ENCODE data around the gene QSER1. TPM values are rescaled to one million over a fixed set of nuclear protein-coding genes. Genes with fewer than 3 reads are reported as not detected.
"Not testable (repeated sequence)": the region's sequence is repeated elsewhere in the genome, so short reads cannot be mapped to it uniquely, and the experiment has no call there.

The QSER1 gene
- total RNA-seq, 1 experiment from 2014 or later, result 60.9 TPM

GRCh38 chr11:33027233-33027632 lies 134.6 kb downstream of the QSER1 start:
- Histone ChIP-seq H3K4me2 (ENCODE audit: low read depth, low read length, poor library complexity, severe bottlenecking) (no peak overlapping the region), H3K9me2 (replicated peaks; ENCODE audit: insufficient read depth, low read length) (no peaks in the 10 kb centered on the region), H3K27me3 (ENCODE audit: low read length) (no peaks in the 10 kb centered on the region), H4K20me1 (ENCODE audit: insufficient read depth, low read depth, low read length) (no peaks in the 10 kb centered on the region), H3K9ac (ENCODE audit: low read length) (no peak overlapping the region), H3K36me3 (ENCODE audit: insufficient read depth, low read length) (no peaks in the 10 kb centered on the region), H3K4me3 (ENCODE audit: low read length) (no peak overlapping the region), H3K4me1 (ENCODE audit: low read length) (peaks cover 5% of the 10 kb centered on the region), H3K79me2 (ENCODE audit: low read length) (no peaks in the 10 kb centered on the region), H2AFZ (ENCODE audit: low read length) (no peak overlapping the region), H3K9me3 (ENCODE audit: low read length) (no peaks in the 10 kb centered on the region), H3K27ac (ENCODE audit: low read length) (no peak overlapping the region)
- DNase-seq, result no peak

GRCh38 chr11:33027846-33028536 lies 135.4 kb downstream of the QSER1 start:
- H3K27ac ChIP-seq (ENCODE audit: low read length), result no peak overlapping the region
- no peak overlapping the region for H3K9ac ChIP-seq (ENCODE audit: low read length)
- H3K4me2 ChIP-seq (ENCODE audit: low read depth, low read length, poor library complexity, severe bottlenecking), result no peak overlapping the region
- no peak overlapping the region for H3K4me3 ChIP-seq (ENCODE audit: low read length)
- no peaks in the 10 kb centered on the region for H4K20me1 ChIP-seq (ENCODE audit: insufficient read depth, low read depth, low read length)
- H3K79me2 ChIP-seq (ENCODE audit: low read length), result no peaks in the 10 kb centered on the region
- H3K36me3 ChIP-seq (ENCODE audit: insufficient read depth, low read length), result no peaks in the 10 kb centered on the region
- no peaks in the 10 kb centered on the region for H3K27me3 ChIP-seq (ENCODE audit: low read length)
- no peak for DNase-seq
- no peak overlapping the region for H2AFZ ChIP-seq (ENCODE audit: low read length)
- H3K9me3 ChIP-seq (ENCODE audit: low read length), result no peaks in the 10 kb centered on the region
- H3K4me1 ChIP-seq (ENCODE audit: low read length), result peaks cover 5% of the 10 kb centered on the region
- H3K9me2 ChIP-seq (replicated peaks; ENCODE audit: insufficient read depth, low read length), result no peaks in the 10 kb centered on the region

- H3K9me3 ChIP-seq (ENCODE audit: low read length), result no peaks in the 10 kb centered on the region
- H3K79me2 ChIP-seq (ENCODE audit: low read length), result no peaks in the 10 kb centered on the region
- H3K9me2 ChIP-seq (replicated peaks; ENCODE audit: insufficient read depth, low read length), result no peaks in the 10 kb centered on the region
- no peaks in the 10 kb centered on the region for H4K20me1 ChIP-seq (ENCODE audit: insufficient read depth, low read depth, low read length)
- H3K27ac ChIP-seq (ENCODE audit: low read length), result no peak overlapping the region
- no peak for DNase-seq
- no peak overlapping the region for H3K9ac ChIP-seq (ENCODE audit: low read length)
- H3K36me3 ChIP-seq (ENCODE audit: insufficient read depth, low read length), result no peaks in the 10 kb centered on the region
- no peak overlapping the region for H3K4me2 ChIP-seq (ENCODE audit: low read depth, low read length, poor library complexity, severe bottlenecking)
- no peak overlapping the region for H3K4me3 ChIP-seq (ENCODE audit: low read length)
- no peaks in the 10 kb centered on the region for H3K27me3 ChIP-seq (ENCODE audit: low read length)
- peaks cover 5% of the 10 kb centered on the region for H3K4me1 ChIP-seq (ENCODE audit: low read length)
- no peak overlapping the region for H2AFZ ChIP-seq (ENCODE audit: low read length)
Measured at GRCh38 chr11:33028537-33028914, 135.9 kb downstream of the QSER1 start.

GRCh38 chr11:33029218-33029617 lies 136.6 kb downstream of the QSER1 start:
- not testable (repeated sequence) for H3K4me2 ChIP-seq (ENCODE audit: low read depth, low read length, poor library complexity, severe bottlenecking); H3K9ac ChIP-seq (ENCODE audit: low read length); DNase-seq; H3K4me3 ChIP-seq (ENCODE audit: low read length); H3K79me2 ChIP-seq (ENCODE audit: low read length); H3K9me2 ChIP-seq (replicated peaks; ENCODE audit: insufficient read depth, low read length); H2AFZ ChIP-seq (ENCODE audit: low read length); H3K36me3 ChIP-seq (ENCODE audit: insufficient read depth, low read length); H3K9me3 ChIP-seq (ENCODE audit: low read length); H3K4me1 ChIP-seq (ENCODE audit: low read length); H3K27me3 ChIP-seq (ENCODE audit: low read length); H4K20me1 ChIP-seq (ENCODE audit: insufficient read depth, low read depth, low read length); H3K27ac ChIP-seq (ENCODE audit: low read length)

Small RNA genes within 50 kb of the gene (small RNA-seq; reads per million reads assigned to genes)
- not detected for gene RF00019

Other genes starting within 250 kb of the QSER1 start
- gene CCDC73, start 98.1 kb upstream of the QSER1 start, total RNA-seq (2014; rRNA removed; shearing (Covaris generic); ENCODE audit: low replicate concordance), result 2.5 and 3.0 TPM in 2 replicates
- 0.11 and 0.19 TPM in 2 replicates for gene PRRG4, start 62.9 kb upstream of the QSER1 start, total RNA-seq (2014; rRNA removed; shearing (Covaris generic); ENCODE audit: low replicate concordance)
- not detected in 2 replicates for gene DEPDC7, start 123.1 kb downstream of the QSER1 start, total RNA-seq (2014; rRNA removed; shearing (Covaris generic); ENCODE audit: low replicate concordance)
- gene TCP11L1, start 146.8 kb downstream of the QSER1 start, total RNA-seq (2014; rRNA removed; shearing (Covaris generic); ENCODE audit: low replicate concordance), result 20.9 and 23.7 TPM in 2 replicates

Data from Karpas-422 (cell line).